WERI-Rb-1 (cell line): ENCODE results near the gene CACNB2.

Source experiments
- DNase-seq: peaks from one replicate; pipeline ENCODE4 v3.0.0-alpha.2; 2020
- H3K27ac ChIP-seq: fragments of 250-450 bp; sonication (Bioruptor Pico); 2 replicates; pipeline ENCODE4 v1.5.1; 2020; ENCODE audit warnings: mild to moderate bottlenecking, moderate library complexity
- H3K27me3 ChIP-seq: fragments of 250-450 bp; sonication (Bioruptor Pico); 2 replicates; pipeline ENCODE4 v1.5.1; 2021; ENCODE audit warnings: mild to moderate bottlenecking, low read depth, moderate library complexity; ENCODE audit not compliant: insufficient read depth, severe bottlenecking
- H3K36me3 ChIP-seq: fragments of 250-450 bp; sonication (Bioruptor Pico); 2 replicates; pipeline ENCODE4 v1.5.1; 2020; ENCODE audit warnings: mild to moderate bottlenecking, moderate library complexity
- H3K4me3 ChIP-seq: 2 replicates; pipeline ENCODE4 v1.5.1; 2011; ENCODE audit warnings: low read depth, mild to moderate bottlenecking, control low read depth, low read length
- H3K9me3 ChIP-seq: fragments of 250-450 bp; sonication (Bioruptor Pico); 2 replicates; pipeline ENCODE4 v1.5.1; 2021; ENCODE audit warnings: mild to moderate bottlenecking, moderate library complexity; ENCODE audit not compliant: severe bottlenecking
- CTCF ChIP-seq: IDR thresholded peaks from 2 replicates; pipeline ENCODE4 v1.5.1; 2011; ENCODE audit warnings: low read depth, mild to moderate bottlenecking, control low read depth, inconsistent platforms, low read length

The CACNB2 gene

GRCh38 chr10:18571780-18572179, 431.6 kb downstream of the CACNB2 start:
- H3K9me3 ChIP-seq, result no peaks in the 10 kb centered on the region
- H3K4me3 ChIP-seq, result no peak overlapping the region
- no peaks in the 10 kb centered on the region for H3K27me3 ChIP-seq
- no peak overlapping the region for H3K27ac ChIP-seq
- H3K36me3 ChIP-seq, result no peaks in the 10 kb centered on the region
- no peak for DNase-seq
- TF ChIP-seq CTCF, result no peak

- no peaks in the 10 kb centered on the region for H3K36me3 ChIP-seq
- no peaks in the 10 kb centered on the region for H3K9me3 ChIP-seq
- H3K4me3 ChIP-seq, result no peak overlapping the region
- no peaks in the 10 kb centered on the region for H3K27me3 ChIP-seq
- no peak for TF ChIP-seq CTCF
- DNase-seq, result no peak
- no peak overlapping the region for H3K27ac ChIP-seq
Observed at GRCh38 chr10:18572959-18573561, 432.8 kb downstream of the CACNB2 start.

GRCh38 chr10:18576586-18576985, 436.4 kb downstream of the CACNB2 start:
- H3K9me3 ChIP-seq, result no peaks in the 10 kb centered on the region
- H3K4me3 ChIP-seq, result no peak overlapping the region
- TF ChIP-seq CTCF, result no peak
- H3K27ac ChIP-seq, result no peak overlapping the region
- no peaks in the 10 kb centered on the region for H3K36me3 ChIP-seq
- no peaks in the 10 kb centered on the region for H3K27me3 ChIP-seq
- DNase-seq, result no peak

GRCh38 chr10:18577823-18578685, 437.8 kb downstream of the CACNB2 start:
- Histone ChIP-seq H3K27me3 (no peaks in the 10 kb centered on the region), H3K27ac (no peak overlapping the region), H3K9me3 (no peaks in the 10 kb centered on the region), H3K36me3 (no peaks in the 10 kb centered on the region), H3K4me3 (no peak overlapping the region)
- no peak for TF ChIP-seq CTCF
- DNase-seq, result no peak

- no peak for DNase-seq
- no peaks in the 10 kb centered on the region for H3K36me3 ChIP-seq
- TF ChIP-seq CTCF, result no peak
- H3K9me3 ChIP-seq, result no peaks in the 10 kb centered on the region
- no peak overlapping the region for H3K27ac ChIP-seq
- no peak overlapping the region for H3K4me3 ChIP-seq
- no peaks in the 10 kb centered on the region for H3K27me3 ChIP-seq
Observed at GRCh38 chr10:18582803-18583202, 442.6 kb downstream of the CACNB2 start.
